Left hindlimb (tissue), 1 donor: ENCODE measurements around the gene TASL.
"Not testable (repeated sequence)": the region's sequence is repeated elsewhere in the genome, so short reads cannot be mapped to it uniquely, and the experiment has no call there.

Experiments
- DNase-seq: peaks from one replicate; pipeline ENCODE4 v3.0.0-alpha.2; 2018

Gene TASL, protein sequence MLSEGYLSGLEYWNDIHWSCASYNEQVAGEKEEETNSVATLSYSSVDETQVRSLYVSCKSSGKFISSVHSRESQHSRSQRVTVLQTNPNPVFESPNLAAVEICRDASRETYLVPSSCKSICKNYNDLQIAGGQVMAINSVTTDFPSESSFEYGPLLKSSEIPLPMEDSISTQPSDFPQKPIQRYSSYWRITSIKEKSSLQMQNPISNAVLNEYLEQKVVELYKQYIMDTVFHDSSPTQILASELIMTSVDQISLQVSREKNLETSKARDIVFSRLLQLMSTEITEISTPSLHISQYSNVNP

GRCh38 chrX:30577362-30577991 lies at the start of gene TASL:
TASL (minus strand) TSS chrX:30577766; CDS start chrX:30560355, 17,411 bp downstream.
- DNase-seq = no peak

DNA sequence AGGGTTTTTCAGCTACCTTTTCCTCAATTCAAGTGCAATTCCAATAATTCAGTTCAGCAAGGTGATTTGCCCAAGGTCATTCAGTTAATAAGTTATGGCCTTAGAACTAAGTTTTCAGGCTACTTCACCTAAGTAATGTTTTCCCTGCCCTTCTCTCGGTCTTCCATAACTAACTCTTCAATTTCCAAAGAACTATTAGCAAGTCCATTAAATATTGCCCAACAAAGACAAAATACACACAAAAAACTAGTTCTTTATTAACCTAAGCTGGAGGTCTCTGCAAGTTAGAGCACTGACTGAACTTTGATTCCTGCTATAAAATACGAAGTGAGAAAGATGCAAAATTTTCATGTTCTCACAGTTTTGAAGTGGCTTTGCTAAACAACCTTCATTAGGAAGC lies 48.8 kb upstream of the TASL start:
- no peak for DNase-seq

DNA sequence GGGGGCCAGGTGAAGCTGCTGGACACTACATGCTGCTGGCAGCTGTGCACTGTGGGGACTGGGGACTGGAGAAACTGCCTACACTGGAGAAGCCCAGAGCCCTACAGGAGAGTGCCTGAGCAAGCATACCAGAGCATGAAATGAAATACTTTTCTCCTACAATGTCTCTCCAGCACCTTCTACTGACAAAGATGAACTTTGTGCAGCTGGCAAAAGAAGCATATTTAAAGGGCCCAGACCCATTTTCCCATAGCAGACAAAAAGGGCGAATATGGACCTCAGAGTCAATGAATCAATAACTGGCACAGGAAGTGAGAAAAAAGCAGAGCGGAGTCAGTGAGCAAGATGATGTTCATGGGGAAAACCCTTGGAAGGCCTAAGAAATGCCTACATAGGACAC lies 44.8 kb upstream of the TASL start:
- no peak for DNase-seq

GRCh38 chrX:30620980-30621618 lies 43.5 kb upstream of the TASL start:
- DNase-seq = no peak

DNA sequence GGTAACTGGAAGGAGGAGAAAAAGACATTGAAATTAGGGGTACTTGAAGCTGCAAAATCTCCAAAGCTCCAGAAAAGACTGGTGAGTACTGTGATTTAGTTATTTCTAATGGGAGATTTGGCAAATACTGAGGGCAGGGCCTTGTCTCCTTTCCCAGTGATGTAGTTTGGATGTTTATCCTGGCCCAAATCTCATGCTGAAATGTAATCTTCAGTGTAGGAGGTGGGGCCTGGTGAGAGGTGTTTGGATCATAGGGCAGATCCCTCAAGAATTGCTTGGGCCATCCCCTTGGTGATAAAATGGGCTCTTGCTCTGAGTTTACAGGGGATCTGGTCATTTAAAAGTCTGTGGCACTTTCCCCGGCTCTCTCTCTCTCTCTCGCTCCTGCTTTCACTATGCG lies 42.6 kb upstream of the TASL start:
- DNase-seq = no peak

GRCh38 chrX:30618160-30618765 lies 40.7 kb upstream of the TASL start:
- DNase-seq = no peak

DNA sequence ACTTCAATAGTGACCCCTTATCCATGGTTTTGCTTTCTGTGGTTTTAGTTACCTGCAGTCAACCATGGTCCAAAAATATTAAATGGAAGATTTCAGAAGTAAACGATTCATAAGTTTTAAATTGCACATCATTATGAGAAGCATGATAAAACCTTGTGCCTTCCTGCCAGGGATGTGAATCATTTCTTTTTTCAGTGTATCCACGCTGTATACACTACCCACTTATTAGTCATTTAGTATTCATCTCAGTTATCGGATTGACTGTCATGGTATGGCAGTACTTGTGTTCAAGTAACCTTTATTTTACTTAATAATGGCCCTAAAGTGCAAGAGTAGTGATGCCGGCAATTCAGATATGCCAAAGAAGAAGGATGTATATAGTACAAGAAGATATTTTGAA lies 37.7 kb upstream of the TASL start:
- DNase-seq = no peak

DNA sequence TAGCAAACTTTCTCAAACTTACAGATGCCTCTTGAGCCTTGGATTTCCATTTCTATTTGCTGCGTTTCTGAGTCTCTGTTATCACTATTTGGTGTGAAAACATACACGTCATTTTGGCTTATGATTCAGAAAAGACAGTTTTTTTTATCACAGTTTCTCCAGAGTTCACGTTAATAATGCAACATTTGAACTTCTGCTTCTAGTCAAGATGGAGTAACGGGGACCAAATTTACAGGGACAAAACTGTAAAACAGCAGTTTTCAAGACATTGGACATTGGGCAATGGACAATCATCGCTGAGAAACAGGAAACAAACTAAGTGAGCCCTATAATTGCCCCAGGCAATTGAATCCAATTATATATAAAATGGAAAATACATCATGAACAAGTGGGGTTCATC lies 36.2 kb upstream of the TASL start:
- DNase-seq = no peak

DNA sequence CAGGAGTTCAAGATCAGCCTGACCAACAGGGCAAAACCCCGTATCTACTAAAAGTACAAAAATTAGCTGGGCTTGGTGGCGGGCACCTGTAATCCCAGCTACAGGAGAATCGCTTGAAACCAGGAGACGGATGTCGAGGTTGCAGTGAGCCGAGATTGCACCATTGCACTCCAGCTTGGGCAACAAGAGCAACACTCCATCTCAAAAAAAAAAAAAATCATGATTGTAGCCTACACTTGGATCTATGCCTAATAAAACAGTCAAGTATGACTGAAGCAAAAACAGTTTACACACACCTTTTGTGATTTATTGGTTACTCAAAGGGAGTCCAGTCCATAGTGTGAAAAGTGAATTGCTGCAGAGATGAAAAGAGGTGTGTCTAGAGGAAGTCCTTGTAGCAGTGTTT lies 34.7 kb upstream of the TASL start:
- no peak for DNase-seq

GRCh38 chrX:30610026-30610425 lies 32.5 kb upstream of the TASL start:
- no peak for DNase-seq

GRCh38 chrX:30607155-30607554 lies 29.6 kb upstream of the TASL start:
- DNase-seq = no peak

DNA sequence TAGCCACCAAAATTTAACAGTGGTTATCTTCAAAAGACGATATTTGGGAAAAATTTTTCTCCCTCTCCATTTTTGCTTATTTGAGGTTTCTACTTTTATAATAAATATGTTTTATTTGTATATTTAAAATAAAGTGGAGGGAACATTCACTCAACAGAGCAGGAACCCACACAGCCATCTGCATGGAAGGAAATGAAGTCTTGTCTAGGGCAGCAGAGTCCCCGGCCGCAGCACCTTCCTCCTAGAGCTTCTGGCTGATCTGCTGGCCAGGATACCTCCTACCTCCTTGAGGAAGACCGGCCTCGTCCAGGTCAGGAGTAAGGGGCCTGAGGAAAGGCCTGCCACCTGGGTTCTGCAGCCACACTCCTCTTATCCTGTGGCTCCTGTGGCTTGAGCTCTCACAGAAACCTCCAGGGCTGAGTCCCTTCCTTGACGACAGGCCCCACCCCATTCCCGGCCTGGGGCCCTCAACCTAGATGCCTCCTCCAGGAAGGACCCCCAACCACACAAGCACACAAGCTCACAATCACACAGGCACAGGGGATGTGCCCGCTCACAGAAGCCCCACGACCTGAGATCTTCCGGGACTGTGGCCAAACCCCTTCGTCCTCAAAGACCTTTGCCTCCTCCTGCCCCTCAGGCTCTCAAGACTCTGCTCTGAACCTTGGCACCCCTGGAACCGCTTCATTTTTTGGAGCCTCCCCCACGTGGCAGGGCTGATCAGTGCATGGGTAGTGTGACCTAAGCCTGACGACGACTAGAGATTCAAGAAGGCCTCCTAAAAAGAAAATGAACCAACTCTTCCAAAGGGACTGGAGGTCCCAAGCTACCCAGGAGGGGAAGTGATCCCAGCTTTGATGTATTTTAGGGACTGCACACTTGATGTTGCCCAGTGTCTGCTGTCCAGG lies 23.0 kb upstream of the TASL start:
- DNase-seq = not testable (repeated sequence)

DNA sequence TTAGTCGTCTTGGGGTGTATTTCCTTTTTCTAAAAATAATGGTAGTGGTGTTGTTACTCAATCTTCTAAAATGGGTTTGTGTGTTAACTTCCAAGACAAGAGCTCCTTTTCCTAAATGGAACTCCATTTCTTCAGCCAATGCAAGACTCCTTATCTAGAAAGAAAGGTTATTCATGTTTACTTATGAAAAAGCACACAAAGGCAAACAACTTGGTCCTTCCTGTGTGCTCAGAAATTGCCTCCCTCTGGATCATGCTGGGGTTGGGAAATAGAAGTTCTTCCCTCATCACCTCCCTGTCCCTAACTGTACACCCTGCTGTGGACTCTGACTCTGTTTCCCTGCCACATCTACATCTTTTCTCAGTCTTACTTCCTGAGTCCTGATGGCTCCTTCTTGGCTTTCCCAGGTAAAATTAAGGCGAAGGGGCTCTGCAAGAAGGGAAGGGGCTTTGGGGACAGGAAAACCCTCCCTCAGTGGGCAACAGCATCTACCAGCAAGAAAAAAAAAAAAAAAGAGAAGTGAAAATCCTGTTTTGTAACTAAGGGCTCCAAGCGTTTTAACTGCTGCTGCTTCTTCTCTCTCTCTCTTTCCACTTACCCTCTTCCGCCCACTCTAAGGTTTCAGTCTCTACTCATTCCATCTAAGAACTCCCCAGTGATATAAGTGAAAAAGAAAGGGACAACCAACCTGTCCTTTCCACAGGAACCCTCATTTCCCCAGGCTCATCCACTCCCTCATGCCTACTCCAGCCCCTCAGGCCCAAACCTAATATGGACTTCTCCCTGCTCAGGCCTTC lies 19.8 kb upstream of the TASL start:
- DNase-seq = no peak

DNA sequence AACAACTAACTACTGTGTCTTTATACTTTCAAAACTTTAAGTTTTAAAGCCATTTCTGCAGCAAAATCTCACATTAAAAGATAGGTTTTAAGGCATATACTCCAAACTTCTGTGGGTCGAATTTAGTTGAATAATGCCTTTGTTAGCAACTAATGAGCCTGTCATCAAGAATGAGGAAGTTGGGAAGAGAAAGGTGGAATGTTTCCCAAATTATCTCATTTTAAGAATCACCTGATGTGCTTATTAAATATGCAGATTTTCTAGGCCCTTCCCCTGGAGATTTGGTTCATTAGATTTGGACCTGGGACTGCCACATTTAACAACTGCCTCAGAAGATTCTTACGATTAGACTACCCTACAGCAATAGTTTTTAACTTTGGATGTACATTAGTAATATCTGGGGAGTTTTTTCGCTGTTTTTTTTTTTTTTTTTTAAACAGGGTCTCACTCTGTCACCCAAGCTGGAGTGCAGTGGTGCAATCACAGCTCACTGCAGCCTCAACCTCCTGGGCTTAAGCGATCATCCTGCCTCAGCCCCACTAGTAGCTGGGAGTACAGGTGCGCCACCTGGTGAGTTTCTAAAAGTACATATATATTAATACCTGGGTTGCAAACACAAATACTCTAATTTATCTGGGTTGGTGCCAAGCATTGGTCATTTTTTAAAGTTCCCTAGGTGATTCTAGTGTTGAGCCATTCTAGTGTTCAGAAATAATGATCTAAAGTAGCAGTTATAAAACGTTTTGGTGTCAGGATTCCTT lies 16.1 kb upstream of the TASL start:
- DNase-seq = no peak

DNA sequence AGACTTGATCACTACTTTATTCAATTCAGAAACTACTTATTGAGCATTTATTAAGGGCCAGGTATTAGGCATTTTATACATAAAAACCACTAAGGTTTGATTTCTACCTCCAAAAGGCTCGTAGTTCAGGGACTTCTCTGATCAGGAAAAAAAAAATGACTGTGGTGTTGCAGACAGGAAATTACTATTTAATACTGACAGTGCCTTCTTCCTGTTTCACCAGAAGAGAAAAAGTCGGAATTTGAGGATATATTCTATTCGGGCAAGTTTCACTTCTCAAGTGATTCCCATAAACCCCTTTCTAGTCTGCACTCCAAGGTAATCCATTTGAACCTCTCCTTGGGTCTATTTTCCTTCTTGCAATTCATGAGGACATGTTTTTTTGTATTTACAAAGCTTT lies 15.3 kb upstream of the TASL start:
- DNase-seq = no peak

DNA sequence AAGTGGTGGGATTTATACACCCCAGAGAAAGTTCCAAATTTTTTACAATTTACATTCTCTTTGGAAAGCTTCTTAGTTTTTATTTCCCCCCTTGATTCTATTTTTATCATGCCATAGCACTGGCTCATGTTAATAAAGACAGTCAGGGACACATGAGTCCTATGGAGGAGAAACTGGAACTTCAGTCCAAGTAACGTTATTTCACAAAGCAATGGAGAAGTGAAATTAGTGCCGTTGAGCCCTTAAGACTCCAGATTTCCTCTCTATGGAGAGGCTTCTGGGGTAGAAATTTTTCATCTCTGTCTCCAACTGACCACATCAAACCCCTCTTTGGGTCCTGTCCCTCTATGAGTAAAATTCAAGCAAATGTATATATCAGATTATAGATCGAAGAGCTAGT lies 12.8 kb upstream of the TASL start:
- DNase-seq = no peak

DNA sequence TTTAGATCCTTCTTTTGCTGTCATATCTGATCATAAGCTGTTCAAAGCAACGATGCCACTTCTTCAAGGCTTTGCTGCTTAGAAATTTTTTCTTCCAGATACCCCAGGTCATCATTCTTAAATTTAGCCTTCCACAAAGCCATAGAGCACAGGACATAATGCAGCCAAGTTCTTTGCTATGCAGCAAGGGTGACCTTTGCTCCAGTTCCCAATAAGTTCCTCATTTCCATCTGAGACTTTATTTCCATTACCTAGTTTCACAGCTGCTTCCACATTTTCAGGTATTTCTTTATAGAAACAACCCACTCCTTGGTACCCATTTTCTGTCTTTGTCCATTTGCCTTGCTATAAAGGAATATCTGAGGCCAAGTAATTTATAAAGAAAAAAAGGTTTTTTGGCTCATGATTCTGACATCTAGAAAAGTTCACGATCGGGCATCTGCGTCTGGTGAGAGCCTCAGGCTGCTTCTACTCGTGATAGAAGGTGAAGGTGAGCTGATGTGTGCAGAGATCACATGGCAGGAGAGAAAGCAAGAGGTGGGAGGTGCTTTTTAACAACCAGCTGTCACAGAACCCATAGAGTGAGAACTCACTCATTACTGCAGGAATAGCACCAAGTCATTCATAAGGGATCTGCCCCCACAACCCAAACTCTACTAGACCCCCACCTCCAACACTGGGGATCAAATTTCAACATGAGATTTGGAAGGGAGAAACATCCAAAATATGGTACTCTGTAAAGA lies 11.8 kb upstream of the TASL start:
- DNase-seq = no peak

GRCh38 chrX:30586516-30586915 lies 8.9 kb upstream of the TASL start:
- DNase-seq = no peak

DNA sequence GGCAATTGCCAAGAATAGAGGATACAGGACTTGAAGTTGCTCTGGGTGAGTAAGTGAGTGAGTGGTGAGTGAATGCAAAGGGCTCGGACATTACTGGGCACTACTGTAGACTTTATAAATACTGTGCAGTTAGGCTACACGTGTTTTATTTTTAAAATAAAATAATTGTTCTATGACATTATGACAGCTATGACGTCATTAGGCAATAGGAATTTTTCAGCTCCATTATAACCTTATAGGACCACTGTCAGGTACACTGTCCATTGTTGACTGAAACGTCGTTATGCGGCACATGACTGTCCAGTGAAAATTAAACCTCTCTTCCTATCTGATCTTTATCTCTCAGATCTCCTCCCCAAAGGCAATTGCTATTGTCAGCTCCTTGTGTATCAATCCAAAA lies 5.1 kb upstream of the TASL start:
- no peak for DNase-seq

DNA sequence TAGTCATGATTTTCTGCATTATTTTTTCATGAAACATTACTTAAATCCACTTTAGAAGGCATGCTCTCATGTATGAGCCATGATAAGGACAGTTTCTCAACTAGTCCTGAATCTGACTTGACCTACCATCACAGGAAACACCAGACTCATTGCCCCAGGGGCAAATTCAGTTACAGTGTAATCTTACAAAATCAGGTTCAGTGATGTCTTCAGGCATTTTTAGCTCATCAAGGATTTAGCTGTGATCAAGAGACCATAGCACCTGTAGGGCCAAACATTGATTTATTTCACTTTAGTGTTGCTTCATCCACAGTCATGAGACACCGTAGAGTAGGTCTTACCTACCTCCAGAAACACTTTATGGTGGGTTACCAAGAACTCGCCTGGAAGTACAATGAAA lies 3.1 kb upstream of the TASL start:
- DNase-seq = no peak

DNA sequence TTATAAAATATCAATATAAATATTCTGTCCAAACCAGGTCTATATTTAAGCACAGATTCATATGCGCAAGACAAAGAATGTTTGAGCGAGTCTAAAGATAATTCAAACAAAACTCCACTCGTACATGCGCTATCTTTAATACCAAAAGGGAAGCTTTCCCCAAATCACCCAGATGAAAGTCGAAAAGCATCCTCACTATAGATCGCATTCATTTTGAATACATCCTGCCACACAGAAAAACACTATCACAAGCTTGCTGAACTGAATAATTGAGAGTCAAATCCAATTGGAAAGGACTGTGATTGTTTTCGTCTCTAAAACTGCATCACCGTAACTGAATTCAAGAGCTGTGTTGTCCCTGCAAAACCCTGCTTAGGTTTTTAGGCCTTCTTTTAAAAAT lies 685 bp downstream of the TASL start:
- no peak for DNase-seq
